Measurements from ENCODE around the gene AZGP1.
"Not testable (repeated sequence)": the region's sequence is repeated elsewhere in the genome, so short reads cannot be mapped to it uniquely, and the experiment has no call there.

Gene AZGP1

DNA sequence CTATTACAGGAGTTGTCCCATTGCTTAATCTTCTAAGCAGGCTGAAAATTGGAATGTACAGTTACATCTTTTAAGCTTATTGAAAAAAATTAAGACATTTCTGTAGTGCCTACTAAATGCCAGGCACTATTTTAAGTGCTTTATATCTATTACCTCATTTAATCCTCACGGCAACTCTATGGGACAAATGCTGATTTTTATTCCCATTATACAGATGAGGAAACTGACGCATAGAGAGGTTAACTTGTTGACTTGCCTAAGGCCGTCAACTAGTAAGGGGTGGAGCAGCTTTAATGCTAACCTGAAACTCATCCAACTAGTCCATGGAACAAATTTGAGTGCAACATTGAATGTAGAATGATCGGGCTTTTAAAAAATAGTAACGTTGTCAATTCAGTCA lies 42.0 kb upstream of the AZGP1 start:
- TF ChIP-seq, protein P1, sequence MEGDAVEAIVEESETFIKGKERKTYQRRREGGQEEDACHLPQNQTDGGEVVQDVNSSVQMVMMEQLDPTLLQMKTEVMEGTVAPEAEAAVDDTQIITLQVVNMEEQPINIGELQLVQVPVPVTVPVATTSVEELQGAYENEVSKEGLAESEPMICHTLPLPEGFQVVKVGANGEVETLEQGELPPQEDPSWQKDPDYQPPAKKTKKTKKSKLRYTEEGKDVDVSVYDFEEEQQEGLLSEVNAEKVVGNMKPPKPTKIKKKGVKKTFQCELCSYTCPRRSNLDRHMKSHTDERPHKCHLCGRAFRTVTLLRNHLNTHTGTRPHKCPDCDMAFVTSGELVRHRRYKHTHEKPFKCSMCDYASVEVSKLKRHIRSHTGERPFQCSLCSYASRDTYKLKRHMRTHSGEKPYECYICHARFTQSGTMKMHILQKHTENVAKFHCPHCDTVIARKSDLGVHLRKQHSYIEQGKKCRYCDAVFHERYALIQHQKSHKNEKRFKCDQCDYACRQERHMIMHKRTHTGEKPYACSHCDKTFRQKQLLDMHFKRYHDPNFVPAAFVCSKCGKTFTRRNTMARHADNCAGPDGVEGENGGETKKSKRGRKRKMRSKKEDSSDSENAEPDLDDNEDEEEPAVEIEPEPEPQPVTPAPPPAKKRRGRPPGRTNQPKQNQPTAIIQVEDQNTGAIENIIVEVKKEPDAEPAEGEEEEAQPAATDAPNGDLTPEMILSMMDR (IDR thresholded peaks at IDR 0.05; ENCODE audit: control insufficient read depth, extremely low read depth, insufficient read depth) = no peak
- peak overlapping the region; percentile 92 for H3K4me3 ChIP-seq (ENCODE audit: low read depth, low read length)
- no peak for DNase-seq (ENCODE audit: low read depth)

DNA sequence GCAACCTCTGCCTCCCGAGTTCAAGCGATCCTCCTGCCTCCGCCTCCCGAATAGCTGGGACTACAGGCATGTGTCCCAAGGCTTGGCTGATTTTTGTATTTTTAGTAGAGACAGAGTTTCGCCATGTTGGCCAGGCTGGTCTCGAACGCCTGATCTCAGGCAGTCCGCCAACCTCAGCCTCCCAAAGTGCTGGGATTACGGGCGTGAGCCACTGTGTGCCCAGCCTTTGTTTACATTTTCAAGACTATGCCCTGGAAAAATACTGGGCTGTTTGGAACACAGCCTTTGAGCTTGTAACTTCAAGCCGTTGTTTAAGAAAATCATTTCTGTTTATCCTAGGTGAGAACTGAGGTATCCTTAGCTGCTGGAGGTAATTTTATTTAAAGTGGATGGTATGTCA lies 41.5 kb upstream of the AZGP1 start:
- TF ChIP-seq, protein P1 (IDR thresholded peaks at IDR 0.05; ENCODE audit: control insufficient read depth, extremely low read depth, insufficient read depth) = no peak
- peak overlapping the region; percentile 92 for H3K4me3 ChIP-seq (ENCODE audit: low read depth, low read length)

DNA sequence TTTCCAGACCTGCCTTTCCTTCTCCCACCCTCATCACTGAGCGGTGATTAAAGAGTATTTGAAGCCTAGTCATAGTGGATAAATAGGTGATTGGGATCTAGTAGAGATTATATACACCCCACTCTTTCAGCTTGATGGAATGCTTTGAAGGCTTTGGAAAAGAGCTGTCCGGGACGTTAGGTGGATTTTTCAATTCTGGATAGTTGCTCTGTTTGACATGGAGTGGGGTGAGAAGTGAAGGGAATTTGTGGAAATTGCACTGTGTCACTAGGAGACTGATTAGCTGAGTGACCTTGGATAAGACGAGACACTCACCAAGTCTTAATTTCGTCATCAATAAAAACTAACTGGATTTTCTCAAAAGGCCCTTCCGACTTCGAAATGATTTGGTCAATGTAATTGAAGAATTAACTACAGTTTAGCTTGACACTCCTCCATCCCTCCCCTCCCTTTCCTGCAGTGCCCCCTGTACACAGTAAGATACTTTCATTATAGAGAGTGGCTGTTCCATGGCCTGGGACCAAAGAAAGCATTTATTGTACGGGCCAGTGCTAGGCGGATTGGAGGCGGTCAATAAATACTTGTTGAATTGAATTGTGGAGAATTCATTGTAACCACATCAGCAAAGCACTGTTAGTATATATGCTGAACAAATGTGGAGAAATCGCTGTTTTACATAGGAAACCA lies 40.5 kb upstream of the AZGP1 start:
- H3K4me3 ChIP-seq (ENCODE audit: low read depth, low read length) = peak overlapping the region; percentile 92
- TF ChIP-seq, protein P1 (IDR thresholded peaks at IDR 0.05; ENCODE audit: control insufficient read depth, extremely low read depth, insufficient read depth) = no peak
- DNase-seq (ENCODE audit: low read depth) = no peak

More for the DNA sequence above, 41.5 kb upstream of the AZGP1 start:
- DNase-seq (ENCODE audit: low read depth) = peak; percentile 95

DNA sequence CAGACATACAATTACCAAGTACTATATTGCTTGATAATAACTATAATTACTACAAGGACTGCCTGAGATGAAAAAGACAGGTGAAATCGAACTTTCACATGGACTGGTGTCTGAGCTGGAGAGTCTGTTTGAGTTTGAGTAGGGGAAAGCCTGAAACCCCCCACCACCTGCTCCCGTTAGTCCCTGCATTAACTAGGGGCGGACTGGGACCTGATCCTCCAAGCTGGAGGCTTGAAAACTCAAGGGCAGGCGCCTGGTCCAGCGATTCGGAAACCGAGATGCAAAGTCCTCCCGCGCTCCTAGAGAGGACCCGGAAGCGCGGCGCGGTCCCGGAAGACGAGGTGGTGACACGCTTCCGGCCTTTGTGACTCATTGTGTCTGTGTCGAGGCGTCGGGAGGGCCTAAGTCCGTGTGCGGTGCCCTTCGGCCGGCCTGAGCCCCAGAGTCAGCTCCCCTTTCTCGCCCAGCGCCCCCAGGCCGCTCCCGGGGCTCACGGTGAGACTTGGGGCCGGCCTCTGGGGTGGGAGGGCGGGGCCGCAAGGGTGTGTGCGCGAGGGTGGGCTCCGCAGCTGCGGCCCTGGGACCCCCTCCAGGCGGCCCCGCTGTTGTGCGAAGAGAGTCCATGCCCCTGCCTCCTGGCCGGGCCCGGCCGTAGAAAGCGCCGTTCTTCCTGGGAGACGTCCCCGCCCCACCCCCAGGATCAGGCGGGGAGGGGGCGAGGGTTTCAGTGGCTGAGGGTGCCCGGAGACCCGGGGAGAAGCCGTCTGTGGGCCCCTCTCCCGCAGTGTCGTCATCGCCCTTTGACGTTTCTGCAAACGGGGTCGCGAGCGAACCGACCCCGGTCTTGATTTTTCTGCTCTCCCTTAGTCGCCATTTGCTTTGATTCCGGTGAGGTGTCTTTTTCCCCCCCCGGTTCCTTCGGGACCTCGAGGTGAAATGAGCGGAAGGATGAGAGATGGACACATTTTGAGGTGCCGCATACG lies 39.7 kb upstream of the AZGP1 start, which contains the start of gene ZKSCAN1:
Gene ZKSCAN1 (plus strand): TSS at position 365 of the 983 bp plus-strand sequence. CDS start 7,911 bp downstream, outside the sequence.
- H3K4me3 ChIP-seq (ENCODE audit: low read depth, low read length) = peak within 1 kb of the TSS; percentile 92
- peak; percentile 74 for DNase-seq (ENCODE audit: low read depth)
- TF ChIP-seq, protein P1 (IDR thresholded peaks at IDR 0.05; ENCODE audit: control insufficient read depth, extremely low read depth, insufficient read depth) = no peak

DNA sequence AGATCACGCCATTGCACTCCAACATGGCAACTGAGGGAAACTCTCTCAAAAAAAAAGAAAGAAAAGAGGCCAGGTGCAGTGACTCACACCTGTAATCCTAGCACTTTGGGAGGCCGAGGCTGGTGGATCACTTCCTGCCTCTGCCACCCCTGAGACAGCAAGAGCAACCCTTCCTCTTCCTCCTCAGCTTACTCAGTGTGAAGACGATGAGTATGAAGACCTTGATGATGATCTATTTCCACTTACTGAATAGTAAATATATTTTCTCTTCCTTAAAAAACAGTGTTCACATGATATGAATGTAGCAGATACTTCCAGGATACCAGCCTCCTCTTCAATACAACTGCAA lies 37.5 kb upstream of the AZGP1 start:
- DNase-seq (ENCODE audit: low read depth) = no peak
- TF ChIP-seq, protein P1 (IDR thresholded peaks at IDR 0.05; ENCODE audit: control insufficient read depth, extremely low read depth, insufficient read depth) = no peak
- no peak overlapping the region for H3K4me3 ChIP-seq (ENCODE audit: low read depth, low read length)

DNA sequence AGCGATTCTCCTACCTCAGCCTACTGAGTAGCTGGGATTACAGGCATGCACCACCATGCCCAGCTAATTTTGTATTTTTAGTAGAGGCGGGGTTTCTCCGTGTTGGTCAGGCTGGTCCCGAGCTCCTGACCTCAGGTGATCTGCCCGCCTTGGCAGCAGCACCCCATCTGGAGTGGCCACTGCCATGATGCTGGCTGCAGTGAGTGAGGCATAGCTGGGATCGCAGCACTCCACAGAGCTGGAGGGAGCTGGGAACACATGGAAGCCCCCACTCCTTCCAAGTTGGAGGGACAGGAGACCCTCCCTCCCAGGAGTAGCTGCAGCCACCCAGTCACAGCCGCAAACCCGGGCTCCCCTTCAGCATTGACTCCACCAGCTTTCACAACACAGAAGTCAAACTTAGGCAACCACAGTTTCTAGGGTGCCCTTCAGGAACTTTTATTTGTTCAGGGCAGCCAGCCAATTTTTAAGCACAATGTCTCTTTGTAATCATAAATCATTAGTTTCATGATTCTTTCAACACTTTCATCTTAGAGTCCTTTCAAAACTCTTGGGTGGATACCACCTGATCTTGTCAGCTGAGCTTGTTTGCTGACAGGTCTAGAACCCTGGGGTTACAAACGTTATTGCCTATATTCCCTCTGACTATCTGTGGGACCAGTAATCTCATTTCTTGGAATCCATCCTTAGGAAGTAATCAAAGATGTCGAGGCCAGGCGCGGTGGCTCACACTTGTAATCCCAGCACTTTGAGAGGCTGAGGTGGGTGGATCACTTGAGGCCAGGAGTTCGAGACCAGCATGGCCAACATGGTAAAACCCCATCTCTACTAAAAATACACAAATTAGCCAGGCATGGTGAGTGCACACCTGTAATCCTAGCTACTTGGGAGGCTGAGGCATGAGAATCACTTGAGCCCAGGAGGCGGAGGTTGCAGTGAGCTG lies 36.8 kb upstream of the AZGP1 start:
- DNase-seq (ENCODE audit: low read depth); H3K4me3 ChIP-seq (ENCODE audit: low read depth, low read length): not testable (repeated sequence)

Measured in LNCaP clone FGC (cell line).